K562 (cell line): ENCODE results near the gene SACM1L. TPM values are rescaled to one million over a fixed set of nuclear protein-coding genes. Genes with fewer than 3 reads are reported as not detected.

ENCODE experiments used
- EP300 ChIP-seq: IDR thresholded peaks from 2 replicates; pipeline ENCODE4 v1.6.1; 2012; ENCODE audit warnings: low read length, improper control_type of control experiment
- THRAP3 ChIP-seq: fragments of 450-650 bp; IDR thresholded peaks from 2 replicates; pipeline ENCODE4 v1.6.1; 2016; ENCODE audit warnings: mild to moderate bottlenecking, inconsistent platforms, borderline replicate concordance
- TSC22D4 ChIP-seq: fragments of 450-650 bp; IDR thresholded peaks from 2 replicates; pipeline ENCODE4 v1.6.1; 2016; ENCODE audit warnings: missing genetic modification characterization, missing biosample characterization, control low read depth
- ZBTB33 ChIP-seq: sonication (generic); formaldehyde crosslinking; IDR thresholded peaks from 2 replicates; pipeline ENCODE4 v1.8.1; 2023; ENCODE audit warnings: mild to moderate bottlenecking, missing genetic modification reagents
- ZNF586 ChIP-seq: fragments of 450-650 bp; formaldehyde crosslinking; conservative IDR thresholded peaks from 2 replicates; pipeline ENCODE4 v1.4.0; 2020; ENCODE audit warnings: mild to moderate bottlenecking, moderate library complexity
- ZNF75A ChIP-seq: fragments of 450-650 bp; formaldehyde crosslinking; IDR thresholded peaks from 2 replicates; pipeline ENCODE4 v1.4.0; 2020; ENCODE audit warnings: mild to moderate bottlenecking
- ZNF785 ChIP-seq: fragments of 250-450 bp; sonication (Bioruptor Pico); IDR thresholded peaks from 2 replicates; pipeline ENCODE4 v1.4.0; 2020; ENCODE audit warnings: mild to moderate bottlenecking
- polyA plus RNA-seq, 8 experiments: library from polyadenylated mRNA; depleted of rRNA in 4 of 8; stranded (reverse) in 5 of 8; unstranded in 3 of 8; fragments of >200 nt; fragmentation: Nextera tagmentation in 2 of 8; fragmentation: Illumina TruSeq in 1 of 8; extraction: Ambion mirVana in 2 of 8; extraction: Trizol in 1 of 8; gene quantifications; 2 replicates each; pipeline versions ENCODE4 v1.2.1 to v1.2.3, GENCODE V29; 2011 to 2014; ENCODE audit warnings: inconsistent platforms in 1 of 8, missing spikeins in 1 of 8
- total RNA-seq, 7 experiments: library from RNA; depleted of rRNA in 6 of 7; stranded (reverse); fragments of >200 nt in 6 of 7; fragmentation: Illumina TruSeq in 2 of 7; extraction: Trizol in 2 of 7; gene quantifications; 2 replicates each; pipeline versions ENCODE4 v1.2.1 to v1.2.3, GENCODE V29; 2011 to 2021; ENCODE audit warnings: low replicate concordance in 1 of 7
- TF ChIP-seq, protein P1 (sequence below), 2 experiments: fragments of 450-650 bp in 1 of 2; IDR thresholded peaks; 2 replicates each; pipeline ENCODE4 v1.6.1; 2011 to 2017; ENCODE audit warnings: low read depth in 2 of 2, antibody characterized with exemption in 1 of 2, borderline replicate concordance in 1 of 2, low read length in 1 of 2, mild to moderate bottlenecking in 1 of 2, mixed read lengths in 1 of 2; ENCODE audit not compliant: control insufficient read depth in 1 of 2

SACM1L gene
- total and polyA plus RNA-seq, 9 of the 15 experiments (the other 6 are each of a cell fraction or from before 2014, with no cell fraction given): 25.7 to 67.2 (median 40.3) TPM

DNA sequence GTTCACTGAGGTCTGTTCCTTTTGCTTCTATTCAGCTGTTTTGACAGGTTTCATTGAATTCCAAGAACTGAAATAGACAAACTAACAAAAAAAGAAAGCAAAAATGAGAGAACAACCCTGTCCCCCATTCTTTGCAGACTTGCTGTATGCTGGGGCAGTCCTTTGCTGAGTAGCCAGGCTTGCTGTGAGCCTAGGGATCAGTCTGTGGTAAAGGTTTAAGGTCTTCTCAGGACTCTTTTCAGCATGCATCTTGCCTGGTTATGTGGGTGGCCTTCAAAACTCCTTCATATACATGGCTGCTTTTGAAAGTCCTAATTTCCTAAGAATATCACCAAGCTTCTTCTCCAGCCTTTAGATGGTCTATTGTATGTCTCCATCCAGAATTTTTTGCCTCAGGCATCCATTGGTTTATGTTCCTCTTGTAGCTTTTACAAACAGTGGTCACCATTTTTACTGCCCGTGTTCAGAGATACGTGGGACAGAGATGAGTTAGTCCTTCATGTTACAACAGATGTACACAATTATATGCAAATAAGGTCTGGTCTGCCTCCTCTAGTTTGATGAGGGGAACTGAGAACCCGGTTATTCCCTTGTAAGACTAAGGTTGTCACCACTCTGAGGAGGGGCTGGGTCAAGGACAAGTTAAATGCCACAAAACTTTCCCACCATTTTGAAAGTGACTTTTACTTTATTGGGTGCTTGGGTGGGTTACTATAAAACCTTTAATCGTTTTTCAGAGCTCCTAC is 41.4 kb downstream of the SACM1L start (continued):
- TF ChIP-seq ZBTB33 (no peak), TSC22D4 (tag) (no peak), THRAP3 (no peak), ZNF75A (CRISPR knock-in tag) (no peak), ZNF785 (CRISPR knock-in tag) (no peak), ZNF586 (CRISPR knock-in tag) (no peak), EP300 (no peak)
- TF ChIP-seq, protein P1, sequence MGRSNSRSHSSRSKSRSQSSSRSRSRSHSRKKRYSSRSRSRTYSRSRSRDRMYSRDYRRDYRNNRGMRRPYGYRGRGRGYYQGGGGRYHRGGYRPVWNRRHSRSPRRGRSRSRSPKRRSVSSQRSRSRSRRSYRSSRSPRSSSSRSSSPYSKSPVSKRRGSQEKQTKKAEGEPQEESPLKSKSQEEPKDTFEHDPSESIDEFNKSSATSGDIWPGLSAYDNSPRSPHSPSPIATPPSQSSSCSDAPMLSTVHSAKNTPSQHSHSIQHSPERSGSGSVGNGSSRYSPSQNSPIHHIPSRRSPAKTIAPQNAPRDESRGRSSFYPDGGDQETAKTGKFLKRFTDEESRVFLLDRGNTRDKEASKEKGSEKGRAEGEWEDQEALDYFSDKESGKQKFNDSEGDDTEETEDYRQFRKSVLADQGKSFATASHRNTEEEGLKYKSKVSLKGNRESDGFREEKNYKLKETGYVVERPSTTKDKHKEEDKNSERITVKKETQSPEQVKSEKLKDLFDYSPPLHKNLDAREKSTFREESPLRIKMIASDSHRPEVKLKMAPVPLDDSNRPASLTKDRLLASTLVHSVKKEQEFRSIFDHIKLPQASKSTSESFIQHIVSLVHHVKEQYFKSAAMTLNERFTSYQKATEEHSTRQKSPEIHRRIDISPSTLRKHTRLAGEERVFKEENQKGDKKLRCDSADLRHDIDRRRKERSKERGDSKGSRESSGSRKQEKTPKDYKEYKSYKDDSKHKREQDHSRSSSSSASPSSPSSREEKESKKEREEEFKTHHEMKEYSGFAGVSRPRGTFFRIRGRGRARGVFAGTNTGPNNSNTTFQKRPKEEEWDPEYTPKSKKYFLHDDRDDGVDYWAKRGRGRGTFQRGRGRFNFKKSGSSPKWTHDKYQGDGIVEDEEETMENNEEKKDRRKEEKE (IDR thresholded peaks at IDR 0.05; ENCODE audit: borderline replicate concordance in 1 of 2, control insufficient read depth in 1 of 2, low read depth in 2 of 2, low read length in 1 of 2): no peak
